Caki2 (cell line): ENCODE data around the gene ARID1A. TPM values are rescaled to one million over a fixed set of nuclear protein-coding genes. Genes with fewer than 3 reads are reported as not detected.

Experiments used
- DNase-seq: peaks from one replicate; pipeline ENCODE4 v3.0.0-alpha.2; 2015; ENCODE audit warnings: low read depth
- in situ Hi-C: cut with HindIII; loops from 2 replicates; pipeline ENCODE4 v1.10.0; 2016; ENCODE audit warnings: low sequenced_read_pairs, low pct_unique_long_range_greater_than_20kb, mixed read lengths
- total RNA-seq: library from RNA; depleted of rRNA; stranded (reverse); fragments of >200 nt; shearing (Covaris generic); gene quantifications from 2 replicates; pipeline ENCODE4 v1.2.3, GENCODE V29; 2014; ENCODE audit warnings: low replicate concordance; rRNA removed

ARID1A gene
- total RNA-seq, 1 experiment from 2014 or later: 9.5 TPM

DNA sequence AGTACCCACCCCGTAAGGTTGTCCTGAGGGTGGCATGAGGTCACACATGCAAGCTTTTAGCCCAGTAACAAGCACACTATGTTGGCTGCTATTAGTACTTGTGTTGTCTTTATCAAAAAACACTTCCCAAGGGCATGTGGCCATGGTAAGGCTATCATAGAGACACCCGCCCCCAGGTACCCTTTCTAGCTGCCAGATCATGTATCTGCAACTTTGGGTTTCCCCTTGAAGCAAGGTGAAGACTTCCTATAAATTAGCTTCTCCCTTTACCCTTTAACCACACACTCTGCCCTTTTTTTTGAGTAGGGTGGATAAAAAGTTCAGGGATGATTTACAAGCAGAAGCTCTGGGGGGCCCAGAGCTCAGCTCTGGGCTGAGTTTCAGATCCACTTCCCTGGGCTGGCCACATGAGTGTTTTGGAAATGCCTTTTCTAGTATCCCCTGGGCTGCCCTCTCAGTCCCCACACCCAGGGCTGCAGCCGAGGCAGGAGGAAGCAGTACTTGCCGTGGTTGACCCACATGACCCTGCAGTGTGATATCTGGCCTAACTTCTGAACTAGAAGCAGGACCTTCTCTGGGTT, 132.7 kb downstream of the ARID1A start:
- in situ Hi-C loops: no loop called here
- no peak for DNase-seq

DNA sequence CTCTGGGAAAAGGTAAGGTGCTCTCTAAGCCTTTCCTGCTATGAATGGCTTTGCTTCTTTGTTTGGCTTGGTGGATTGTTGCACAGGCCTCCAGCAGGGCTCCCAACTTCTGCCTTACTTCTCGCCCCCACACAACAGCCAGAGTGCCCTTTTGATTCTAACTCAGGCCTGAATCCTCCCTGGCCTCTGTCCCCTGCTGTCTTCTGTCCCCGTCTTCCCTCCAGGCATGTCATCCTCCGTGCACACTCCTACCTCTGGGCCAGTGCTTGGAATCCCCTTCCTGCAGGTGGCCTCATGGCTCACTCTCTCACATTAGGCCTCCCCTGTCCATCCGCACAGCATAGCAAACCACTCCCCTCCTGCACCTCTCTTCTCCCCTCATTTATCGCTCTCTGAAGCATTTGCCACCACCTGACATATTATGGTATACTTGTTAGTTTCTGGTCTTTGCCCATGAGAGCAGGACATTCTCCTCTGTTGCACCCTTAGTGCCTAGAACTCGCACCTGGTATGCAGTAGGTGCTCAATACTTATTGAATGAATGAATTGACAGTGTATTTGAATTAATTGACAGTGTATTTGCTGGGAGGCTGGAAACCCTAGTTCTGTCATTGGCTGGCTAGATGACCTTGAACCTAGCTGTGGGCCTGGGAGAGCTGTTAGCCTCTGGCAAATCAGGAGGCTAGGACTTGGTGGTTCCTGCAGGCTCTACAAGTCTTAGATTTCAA, 133.5 kb downstream of the ARID1A start:
- in situ Hi-C loops: no loop called here
- DNase-seq: no peak

DNA sequence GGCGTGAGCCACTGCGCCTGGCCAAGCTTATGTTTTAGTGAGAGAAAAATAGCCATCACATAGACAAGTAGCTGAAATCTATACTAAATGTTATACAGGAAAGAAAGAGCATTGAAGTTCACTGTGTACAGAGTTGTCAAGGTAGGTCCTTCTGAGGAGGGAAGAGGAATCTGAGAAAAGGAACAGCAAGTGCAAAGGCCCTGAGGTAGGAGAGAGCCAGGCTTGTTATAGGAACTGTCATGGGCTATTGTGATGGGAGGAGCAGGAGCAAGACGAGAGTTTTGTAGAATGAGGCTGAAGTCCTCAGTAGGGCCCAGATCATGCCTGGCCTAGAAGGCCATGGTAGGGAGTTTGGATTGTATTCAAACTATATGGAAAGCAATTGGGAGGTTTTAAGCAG, 135.2 kb downstream of the ARID1A start:
- in situ Hi-C loops: no loop called here
- no peak for DNase-seq

Other genes with a start within 250 kb of the ARID1A start
- 570 and 785 TPM in 2 replicates for gene HMGN2, start 223.6 kb upstream of the ARID1A start, total RNA-seq
- 37.8 and 68.1 TPM in 2 replicates for gene RPS6KA1, start 166.3 kb upstream of the ARID1A start, total RNA-seq
- 14.7 and 35.1 TPM in 2 replicates for gene PIGV, start 91.9 kb downstream of the ARID1A start, total RNA-seq
- gene ZDHHC18, start 130.7 kb downstream of the ARID1A start, total RNA-seq: 17.4 and 23.5 TPM in 2 replicates
- 211 and 262 TPM in 2 replicates for gene SFN, start 167.1 kb downstream of the ARID1A start, total RNA-seq
- gene GPN2, start 194.3 kb downstream of the ARID1A start, total RNA-seq: 16.1 and 16.9 TPM in 2 replicates
- gene GPATCH3, start 204.5 kb downstream of the ARID1A start, total RNA-seq: 13.0 and 17.3 TPM in 2 replicates
- not detected in 2 replicates for gene NR0B2, start 218.0 kb downstream of the ARID1A start, total RNA-seq
- 36.2 and 41.3 TPM in 2 replicates for gene NUDC, start 225.7 kb downstream of the ARID1A start, total RNA-seq